GM19395 (cell line): ENCODE measurements around the gene SLC24A3.
"Not testable (repeated sequence)": the region's sequence is repeated elsewhere in the genome, so short reads cannot be mapped to it uniquely, and the experiment has no call there.

ENCODE experiments used
- ATAC-seq: cut with Tn5 transposase; IDR thresholded peaks from one replicate; pipeline ENCODE4 v1.9.1; 2021; ENCODE audit warnings: mild to moderate bottlenecking, moderate library complexity; ENCODE audit not compliant: unreplicated experiment

The SLC24A3 gene

GRCh38 chr20:19616081-19616480, 403.6 kb downstream of the SLC24A3 start:
- no peak for ATAC-seq

GRCh38 chr20:19616620-19617019, 404.2 kb downstream of the SLC24A3 start:
- no peak for ATAC-seq

- ATAC-seq, result no peak
Measured at GRCh38 chr20:19617256-19617655, 404.8 kb downstream of the SLC24A3 start.

- no peak for ATAC-seq
Measured at GRCh38 chr20:19618711-19619110, 406.3 kb downstream of the SLC24A3 start.

- no peak for ATAC-seq
Measured at GRCh38 chr20:19619904-19620430, 407.5 kb downstream of the SLC24A3 start.

GRCh38 chr20:19620446-19620845, 408.0 kb downstream of the SLC24A3 start:
- ATAC-seq, result no peak

- no peak for ATAC-seq
Measured at GRCh38 chr20:19621072-19621471, 408.6 kb downstream of the SLC24A3 start.

DNA sequence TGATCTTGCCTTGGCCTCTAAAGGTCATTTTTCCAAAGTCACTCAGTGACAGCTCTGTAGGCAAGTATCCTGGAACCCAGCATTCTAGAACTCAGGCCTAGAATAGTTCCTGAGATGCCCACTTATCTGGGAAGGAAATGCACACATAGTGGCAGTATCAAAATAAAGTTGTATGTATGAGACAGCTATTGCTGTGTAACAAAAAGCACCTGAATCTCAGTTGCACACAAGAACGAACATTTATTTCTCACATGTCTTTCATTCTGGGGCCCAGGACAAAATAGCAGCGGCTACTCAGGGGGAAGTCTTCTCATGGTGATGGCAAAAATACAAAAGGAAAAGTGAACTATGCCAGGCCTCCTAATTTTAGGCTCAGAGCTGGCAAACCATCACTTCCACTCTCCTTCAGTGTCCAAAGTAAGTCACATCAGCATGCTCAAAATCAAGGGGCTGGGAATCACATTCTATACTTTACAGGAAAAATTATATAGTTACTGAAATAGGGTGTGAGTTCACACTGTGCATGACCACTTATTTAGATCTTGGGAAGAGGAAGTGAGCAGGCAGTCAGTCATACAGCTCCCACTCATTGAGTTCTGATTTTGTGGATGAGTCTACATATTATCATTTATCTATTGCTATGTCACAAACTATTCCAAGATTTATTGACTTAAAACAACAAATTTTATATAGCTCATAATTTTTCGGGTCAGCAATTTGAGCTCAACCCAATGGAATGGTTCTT, 412.0 kb downstream of the SLC24A3 start:
- no peak for ATAC-seq

GRCh38 chr20:19625426-19625825, 413.0 kb downstream of the SLC24A3 start:
- ATAC-seq, result no peak

DNA sequence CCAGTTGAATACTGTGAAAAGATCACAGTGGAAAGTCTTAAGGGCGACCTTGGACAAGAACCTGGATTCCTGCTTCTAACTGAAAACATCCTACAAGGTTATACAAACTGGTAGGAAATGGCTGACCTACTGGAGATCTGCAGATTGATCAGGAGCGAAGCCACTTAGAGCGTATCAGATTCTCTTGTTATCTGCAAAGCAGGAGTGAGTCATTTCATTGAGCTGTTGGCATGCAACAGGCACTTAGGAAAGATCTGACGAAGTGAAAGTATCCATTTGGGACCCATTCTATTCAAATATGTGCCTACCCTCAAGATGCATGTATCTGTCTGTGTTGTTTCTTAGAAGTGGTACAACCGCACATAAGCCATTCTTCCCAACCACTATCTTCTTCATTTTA, 414.5 kb downstream of the SLC24A3 start:
- ATAC-seq, result no peak

DNA sequence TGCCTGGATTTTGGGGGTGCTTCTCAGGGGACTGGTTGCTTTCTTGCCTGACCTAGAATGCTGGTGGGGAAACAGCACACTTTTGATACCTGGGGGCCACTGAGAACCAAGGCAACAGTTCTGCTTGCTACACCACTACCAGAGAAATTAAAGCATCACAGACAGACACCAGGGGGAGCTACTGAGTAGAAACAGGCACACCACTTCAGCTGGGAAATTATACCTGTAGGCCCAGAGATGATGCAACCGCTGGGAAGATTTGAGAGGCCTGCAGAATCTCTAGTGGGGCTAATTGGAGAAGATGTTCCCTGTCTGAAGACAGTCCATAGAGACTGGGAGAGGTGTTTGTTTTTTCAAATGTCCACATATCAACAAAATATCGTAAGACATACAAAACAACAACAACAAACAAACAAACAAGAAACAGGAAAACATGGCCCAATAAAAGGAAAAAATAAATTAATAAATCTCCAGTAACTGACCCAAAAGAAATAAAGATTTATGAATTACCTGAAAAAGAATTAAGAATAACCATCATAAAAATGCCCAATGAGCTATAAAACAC, 416.2 kb downstream of the SLC24A3 start:
- ATAC-seq, result peak; percentile 80

- no peak for ATAC-seq
Measured at GRCh38 chr20:19631410-19631809, 419.0 kb downstream of the SLC24A3 start.

DNA sequence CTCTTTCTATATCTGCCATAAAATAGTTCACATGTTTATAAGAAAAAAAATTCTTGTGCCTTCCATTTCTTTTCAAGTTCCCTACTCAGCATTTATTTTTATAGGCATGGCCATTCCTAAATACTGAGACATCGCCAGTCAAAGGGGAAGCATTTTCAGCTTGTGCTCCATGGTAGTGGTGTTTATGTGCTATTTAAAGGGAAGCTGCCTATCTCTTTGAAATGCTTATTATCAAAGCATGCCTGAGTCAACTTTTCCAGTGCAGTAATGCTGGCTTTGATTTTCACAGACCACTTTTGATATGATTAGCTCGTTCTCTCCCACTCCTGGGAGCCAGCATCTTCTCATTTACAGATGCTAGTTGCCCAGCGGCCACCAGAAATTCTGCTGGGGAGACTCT, 421.5 kb downstream of the SLC24A3 start:
- no peak for ATAC-seq

DNA sequence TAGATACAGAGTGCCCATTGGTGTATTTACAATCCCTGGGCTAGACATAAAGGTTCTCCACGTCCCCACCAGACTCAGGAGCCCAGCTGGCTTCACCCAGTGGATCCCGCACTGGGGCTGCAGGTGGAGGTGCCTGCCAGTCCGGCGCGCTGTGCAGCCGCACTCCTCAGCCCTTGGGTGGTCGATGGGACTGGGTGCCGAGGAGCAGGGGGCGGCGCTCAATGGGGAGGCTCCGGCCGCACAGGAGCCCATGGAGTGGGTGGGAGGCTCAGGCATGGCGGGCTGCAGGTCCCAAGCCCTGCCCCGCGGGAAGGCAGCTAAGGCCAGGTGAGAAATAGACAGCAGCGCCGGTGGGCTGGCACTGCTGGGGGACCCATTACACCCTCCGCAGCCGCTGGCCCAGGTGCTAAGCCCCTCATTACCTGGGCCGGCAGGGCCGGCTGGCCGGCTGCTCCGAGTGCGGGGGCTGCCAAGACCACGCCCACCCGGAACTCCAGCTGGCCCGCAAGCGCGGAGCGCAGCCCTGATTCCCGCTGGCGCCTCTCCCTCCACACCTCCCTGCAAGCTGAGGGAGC, 427.1 kb downstream of the SLC24A3 start:
- ATAC-seq, result not testable (repeated sequence)

GRCh38 chr20:19642860-19643259, 430.4 kb downstream of the SLC24A3 start:
- no peak for ATAC-seq

DNA sequence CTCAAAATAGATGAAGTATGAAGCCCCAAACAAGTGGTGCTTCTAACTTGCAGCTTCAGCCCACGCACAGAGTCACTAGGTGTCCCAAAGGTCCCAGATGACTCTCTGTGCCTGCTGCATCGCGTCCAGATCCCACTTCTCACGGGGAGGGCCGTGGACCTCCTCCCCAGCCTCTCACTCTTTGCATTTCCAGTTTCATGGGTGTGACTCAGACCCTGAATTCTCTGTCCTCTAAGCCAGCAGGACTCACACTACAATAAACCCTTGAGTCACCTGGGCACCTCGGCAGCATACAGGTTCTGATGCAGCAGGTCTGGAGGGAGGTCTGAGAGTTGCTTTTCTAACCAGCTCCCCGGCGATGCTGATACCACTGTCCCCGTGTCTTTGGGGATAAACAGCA, 431.6 kb downstream of the SLC24A3 start:
- no peak for ATAC-seq

GRCh38 chr20:19646963-19647362, 434.5 kb downstream of the SLC24A3 start:
- no peak for ATAC-seq

GRCh38 chr20:19648024-19648423, 435.6 kb downstream of the SLC24A3 start:
- no peak for ATAC-seq

DNA sequence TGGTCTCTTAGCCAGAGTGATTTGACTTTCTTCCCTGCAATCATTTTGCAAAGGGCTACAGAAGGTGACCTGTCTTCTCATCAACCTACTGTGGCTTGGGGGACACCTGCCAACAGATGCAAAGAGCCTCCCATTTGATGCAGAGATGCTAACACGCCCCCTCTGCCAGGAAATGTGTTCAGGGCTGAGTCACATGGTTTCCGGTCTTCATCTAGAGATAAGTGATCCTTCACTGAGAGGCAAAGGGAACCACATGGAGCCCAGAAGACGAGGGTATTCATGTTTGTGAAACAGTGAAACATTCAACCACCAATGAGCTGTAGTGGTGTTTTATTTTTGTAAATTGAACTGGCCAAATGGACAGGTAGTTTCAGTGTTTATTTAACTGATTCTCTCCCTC, 436.6 kb downstream of the SLC24A3 start:
- no peak for ATAC-seq

DNA sequence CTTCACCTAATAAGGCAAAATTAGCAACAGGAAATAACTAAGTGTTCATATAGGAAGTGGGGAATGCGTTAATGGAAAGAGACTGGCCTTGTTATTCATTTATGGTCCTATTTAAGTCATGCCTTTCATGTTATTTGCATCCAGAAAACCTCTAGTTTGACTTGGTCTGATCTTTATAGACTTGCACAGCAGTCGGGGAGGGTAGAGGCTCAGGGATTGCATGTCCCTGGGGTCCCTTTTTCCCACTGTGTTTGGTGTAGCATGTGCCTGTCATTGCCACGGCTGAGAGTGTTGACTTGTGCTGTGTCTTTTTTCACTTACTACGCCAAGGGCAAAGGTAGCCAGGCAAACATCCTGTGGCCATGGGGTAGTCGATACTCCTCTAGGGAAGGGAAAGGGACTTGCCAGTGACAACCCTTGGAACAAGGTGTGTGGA, 440.2 kb downstream of the SLC24A3 start:
- no peak for ATAC-seq

DNA sequence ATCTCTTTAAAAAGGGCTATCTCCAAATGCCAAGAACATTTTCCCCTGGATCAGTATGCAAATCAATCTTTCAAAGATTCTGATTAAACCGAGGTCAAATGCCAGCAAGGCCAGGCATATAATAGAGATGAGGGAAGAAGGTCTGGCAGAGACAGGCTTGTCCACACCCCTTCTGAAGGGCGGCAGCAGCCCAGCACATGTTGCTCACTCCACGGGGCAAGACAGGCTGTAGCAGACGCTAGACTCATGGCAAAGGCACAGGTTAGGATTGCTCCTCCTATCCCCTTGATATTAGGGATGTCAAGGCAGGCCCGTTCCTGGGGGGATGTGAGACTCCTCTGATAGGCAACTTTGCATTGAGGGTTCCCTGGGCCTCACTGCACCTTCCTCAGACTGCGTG, 440.9 kb downstream of the SLC24A3 start:
- ATAC-seq, result no peak

GRCh38 chr20:19654921-19655320, 442.5 kb downstream of the SLC24A3 start:
- ATAC-seq, result no peak
